IMR-90 (cell line): ENCODE data around the gene CTIF. TPM values are rescaled to one million over a fixed set of nuclear protein-coding genes. Genes with fewer than 3 reads are reported as not detected.

Experiments
- ATAC-seq: fragments of 200-7000 bp; cut with Tn5 transposase; 2 replicates; pipeline ENCODE4 v1.9.1; 2020; ENCODE audit warnings: low read depth, mild to moderate bottlenecking, moderate library complexity
- BruUV-seq: library from RNA; stranded (reverse); fragments of 400-500 nt; replicated peaks from 2 replicates; lab custom pipeline; 2021; lab: Mats Ljungman, UMichigan
- CTCF ChIA-PET: fragments of 300-600 bp; formaldehyde crosslinking; extraction: SDS; loops from one replicate; lab custom pipeline; 2021; ENCODE audit warnings: antibody characterized with exemption; lab: Yijun Ruan, JAX
- POLR2A ChIA-PET: fragments of 300-600 bp; sonication (Branson Sonifier 250); formaldehyde crosslinking; loops from one replicate; lab custom pipeline; 2022; ENCODE audit warnings: antibody characterized with exemption; ENCODE audit not compliant: unreplicated experiment; lab: Charles Lee
- DNase-seq: peaks from one replicate; pipeline ENCODE4 v3.0.0; 2013
- H2AFZ ChIP-seq: replicated peaks from 2 replicates; pipeline ENCODE3; 2013; ENCODE audit warnings: low read length, mild to moderate bottlenecking; ENCODE audit not compliant: poor library complexity
- H2AK5ac ChIP-seq: 2 replicates; pipeline ENCODE4 v1.6.1; 2013; ENCODE audit warnings: low read depth, low read length, inconsistent platforms
- H2AK9ac ChIP-seq: replicated peaks from 2 replicates; pipeline ENCODE3; 2013; ENCODE audit warnings: mild to moderate bottlenecking, low read depth, low read length, moderate library complexity; ENCODE audit not compliant: poor library complexity
- H2BK120ac ChIP-seq: 2 replicates; pipeline ENCODE4 v1.6.1; 2013; ENCODE audit warnings: low read depth, low read length, inconsistent platforms
- H2BK15ac ChIP-seq: 3 replicates; pipeline ENCODE4 v1.6.1; 2013; ENCODE audit warnings: low read depth, low read length, inconsistent platforms
- H2BK20ac ChIP-seq: 2 replicates; pipeline ENCODE4 v1.6.1; 2013; ENCODE audit warnings: low read depth, mild to moderate bottlenecking, inconsistent platforms, low read length, moderate library complexity
- H2BK5ac ChIP-seq: 2 replicates; pipeline ENCODE4 v1.6.1; 2013; ENCODE audit warnings: mild to moderate bottlenecking, low read depth, low read length, inconsistent platforms; ENCODE audit not compliant: poor library complexity, severe bottlenecking
- H3K14ac ChIP-seq: replicated peaks from 2 replicates; pipeline ENCODE4 v1.6.1; 2013; ENCODE audit warnings: low read depth, low read length, inconsistent platforms
- H3K18ac ChIP-seq: 2 replicates; pipeline ENCODE4 v1.6.1; 2013; ENCODE audit warnings: low read depth, low read length, control low read depth
- H3K23ac ChIP-seq: 2 replicates; pipeline ENCODE4 v1.6.1; 2013; ENCODE audit warnings: low read depth, low read length, inconsistent platforms
- H3K27ac ChIP-seq: 2 replicates; pipeline ENCODE4 v1.5.1; 2013; ENCODE audit warnings: mild to moderate bottlenecking, control low read depth, low read length; ENCODE audit not compliant: insufficient read depth
- H3K27me3 ChIP-seq: 2 replicates; pipeline ENCODE4 v1.6.1; 2013; ENCODE audit warnings: low read length; ENCODE audit not compliant: control insufficient read depth, insufficient read depth
- H3K36me3 ChIP-seq: 2 replicates; pipeline ENCODE4 v1.6.1; 2013; ENCODE audit warnings: low read length, mixed read lengths; ENCODE audit not compliant: control insufficient read depth, insufficient read depth
- H3K4ac ChIP-seq: 2 replicates; pipeline ENCODE4 v1.6.1; 2013; ENCODE audit warnings: low read depth, low read length, inconsistent platforms
- H3K4me1 ChIP-seq: 2 replicates; pipeline ENCODE4 v1.6.1; 2013; ENCODE audit warnings: low read length, mixed read lengths; ENCODE audit not compliant: control insufficient read depth, insufficient read depth
- H3K4me2 ChIP-seq: 2 replicates; pipeline ENCODE4 v1.6.1; 2013; ENCODE audit warnings: low read depth, mild to moderate bottlenecking, control low read depth, low read length, moderate library complexity
- H3K4me3 ChIP-seq: 2 replicates; pipeline ENCODE4 v1.5.1; 2013; ENCODE audit warnings: low read depth, mild to moderate bottlenecking, control low read depth, low read length, moderate library complexity; ENCODE audit not compliant: insufficient read depth
- H3K56ac ChIP-seq: 2 replicates; pipeline ENCODE4 v1.6.1; 2013; ENCODE audit warnings: low read length, inconsistent platforms; ENCODE audit not compliant: insufficient read depth; ENCODE audit errors: extremely low read depth
- H3K79me1 ChIP-seq, 2 experiments: 2 replicates each; pipeline ENCODE4 v1.6.1; 2013; ENCODE audit warnings: low read length in 2 of 2, inconsistent platforms in 1 of 2, low read depth in 1 of 2
- H3K9ac ChIP-seq: 2 replicates; pipeline ENCODE4 v1.6.1; 2013; ENCODE audit warnings: low read depth, low read length, control low read depth
- H3K9me1 ChIP-seq: 2 replicates; pipeline ENCODE4 v1.6.1; 2013; ENCODE audit warnings: low read length, inconsistent platforms; ENCODE audit not compliant: insufficient read depth
- H3K9me3 ChIP-seq: 2 replicates; pipeline ENCODE4 v1.6.1; 2013; ENCODE audit warnings: low read length; ENCODE audit not compliant: control insufficient read depth, insufficient read depth
- H4K20me1 ChIP-seq: 2 replicates; pipeline ENCODE4 v1.6.1; 2013; ENCODE audit warnings: low read length, inconsistent platforms; ENCODE audit not compliant: insufficient read depth
- H4K5ac ChIP-seq: 2 replicates; pipeline ENCODE4 v1.6.1; 2013; ENCODE audit warnings: mild to moderate bottlenecking, low read depth, low read length, control low read depth
- H4K8ac ChIP-seq, 2 experiments: 2 replicates each; pipeline ENCODE4 v1.6.1; 2013; ENCODE audit warnings: low read depth in 2 of 2, low read length in 2 of 2, control low read depth in 1 of 2, inconsistent platforms in 1 of 2
- H4K91ac ChIP-seq: 2 replicates; pipeline ENCODE4 v1.6.1; 2013; ENCODE audit warnings: low read depth, low read length, inconsistent platforms; ENCODE audit not compliant: insufficient read depth
- BHLHE40 ChIP-seq: fragments of 150-350 bp; IDR thresholded peaks from 2 replicates; pipeline ENCODE4 v1.6.1; 2016; ENCODE audit warnings: mild to moderate bottlenecking, low read depth, low read length
- CEBPB ChIP-seq: IDR thresholded peaks from 2 replicates; pipeline ENCODE4 v1.6.1; 2012; ENCODE audit warnings: low read depth, low read length, improper control_type of control experiment
- CHD1 ChIP-seq: IDR thresholded peaks from 2 replicates; pipeline ENCODE4 v1.6.1; 2012; ENCODE audit warnings: low read depth, low read length, improper control_type of control experiment
- FOS ChIP-seq: fragments of 150-350 bp; IDR thresholded peaks from 2 replicates; pipeline ENCODE4 v1.6.1; 2016; ENCODE audit warnings: low read depth, low read length
- MAFK ChIP-seq: IDR thresholded peaks from 2 replicates; pipeline ENCODE4 v1.6.1; 2012; ENCODE audit warnings: low read depth, low read length, improper control_type of control experiment
- MAZ ChIP-seq: IDR thresholded peaks from 2 replicates; pipeline ENCODE4 v1.6.1; 2012; ENCODE audit warnings: low read depth, mild to moderate bottlenecking, low read length, improper control_type of control experiment, moderate library complexity, borderline replicate concordance
- MXI1 ChIP-seq: IDR thresholded peaks from 2 replicates; pipeline ENCODE4 v1.6.1; 2012; ENCODE audit warnings: low read depth, mild to moderate bottlenecking, low read length, moderate library complexity, borderline replicate concordance
- NFE2L2 ChIP-seq: fragments of 150-350 bp; IDR thresholded peaks from 2 replicates; pipeline ENCODE4 v1.6.1; 2016; ENCODE audit warnings: low read depth, mild to moderate bottlenecking, low read length
- POLR2A ChIP-seq: IDR thresholded peaks from 2 replicates; pipeline ENCODE4 v1.6.1; 2012; ENCODE audit warnings: mild to moderate bottlenecking, low read depth, low read length
- RAD21 ChIP-seq: IDR thresholded peaks from 2 replicates; pipeline ENCODE4 v1.6.1; 2012; ENCODE audit warnings: low read length, improper control_type of control experiment
- RCOR1 ChIP-seq: IDR thresholded peaks from 2 replicates; pipeline ENCODE4 v1.6.1; 2012; ENCODE audit warnings: mild to moderate bottlenecking, low read length, improper control_type of control experiment; ENCODE audit not compliant: insufficient replicate concordance
- RFX5 ChIP-seq: IDR thresholded peaks from 2 replicates; pipeline ENCODE4 v1.8.0; 2012; ENCODE audit warnings: low read depth, mild to moderate bottlenecking, low read length, moderate library complexity
- SMC3 ChIP-seq: fragments of 150-350 bp; IDR thresholded peaks from 2 replicates; pipeline ENCODE4 v1.6.1; 2016; ENCODE audit warnings: low read depth, mild to moderate bottlenecking, antibody characterized with exemption, low read length, moderate library complexity
- WGBS, 2 experiments: methylation state at CpG; one replicate each; pipeline versions ENCODE4 v1.1.5 to v1.1.7; 2013; ENCODE audit warnings: missing lambda C conversion rate in 2 of 2; ENCODE audit not compliant: insufficient read length in 1 of 2; ENCODE audit errors: extremely low coverage in 2 of 2; 5-methylcytosine and 5-hydroxymethylcytosine counted together
- dilution Hi-C: fragments of 300-500 bp; cut with HindIII; formaldehyde crosslinking; loops from one replicate; pipeline ENCODE4 v1.14.3; 2018; ENCODE audit warnings: low sequenced_read_pairs; ENCODE audit not compliant: unreplicated experiment
- in situ Hi-C: fragments of 300-500 bp; cut with MboI; formaldehyde crosslinking; loops from 3 replicates; pipeline ENCODE4 v1.14.3; 2019; ENCODE audit warnings: low sequenced_read_pairs, inconsistent platforms, mixed read lengths
- intact Hi-C: fragments of 100-400 bp; cut with micrococcal nuclease; formaldehyde crosslinking; loops from 2 replicates; pipeline ENCODE4 v1.10.0; 2022
- polyA plus RNA-seq, 3 experiments: library from polyadenylated mRNA; depleted of rRNA; stranded (reverse); fragments of >200 nt; gene quantifications; 2 replicates each; pipeline ENCODE4 v1.2.3, GENCODE V29; 2012; ENCODE audit warnings: low replicate concordance in 1 of 3
- total RNA-seq: library from RNA; depleted of rRNA; stranded (reverse); fragments of >200 nt; gene quantifications from 2 replicates; pipeline ENCODE4 v1.2.3, GENCODE V29; 2012
- TF ChIP-seq, protein P1 (sequence below): conservative IDR thresholded peaks from 2 replicates; pipeline ENCODE4 v1.5.1; 2012; ENCODE audit warnings: mild to moderate bottlenecking, low read depth, low read length, improper control_type of control experiment
- TF ChIP-seq, protein P2 (sequence below): fragments of 150-350 bp; IDR thresholded peaks from 2 replicates; pipeline ENCODE4 v1.6.1; 2016; ENCODE audit warnings: low read depth, mild to moderate bottlenecking, low read length, moderate library complexity, borderline replicate concordance

Gene CTIF
- total and polyA plus RNA-seq, 2 of the 4 experiments (the other 2 are of a cell fraction): 25.1 to 57.0 TPM

DNA sequence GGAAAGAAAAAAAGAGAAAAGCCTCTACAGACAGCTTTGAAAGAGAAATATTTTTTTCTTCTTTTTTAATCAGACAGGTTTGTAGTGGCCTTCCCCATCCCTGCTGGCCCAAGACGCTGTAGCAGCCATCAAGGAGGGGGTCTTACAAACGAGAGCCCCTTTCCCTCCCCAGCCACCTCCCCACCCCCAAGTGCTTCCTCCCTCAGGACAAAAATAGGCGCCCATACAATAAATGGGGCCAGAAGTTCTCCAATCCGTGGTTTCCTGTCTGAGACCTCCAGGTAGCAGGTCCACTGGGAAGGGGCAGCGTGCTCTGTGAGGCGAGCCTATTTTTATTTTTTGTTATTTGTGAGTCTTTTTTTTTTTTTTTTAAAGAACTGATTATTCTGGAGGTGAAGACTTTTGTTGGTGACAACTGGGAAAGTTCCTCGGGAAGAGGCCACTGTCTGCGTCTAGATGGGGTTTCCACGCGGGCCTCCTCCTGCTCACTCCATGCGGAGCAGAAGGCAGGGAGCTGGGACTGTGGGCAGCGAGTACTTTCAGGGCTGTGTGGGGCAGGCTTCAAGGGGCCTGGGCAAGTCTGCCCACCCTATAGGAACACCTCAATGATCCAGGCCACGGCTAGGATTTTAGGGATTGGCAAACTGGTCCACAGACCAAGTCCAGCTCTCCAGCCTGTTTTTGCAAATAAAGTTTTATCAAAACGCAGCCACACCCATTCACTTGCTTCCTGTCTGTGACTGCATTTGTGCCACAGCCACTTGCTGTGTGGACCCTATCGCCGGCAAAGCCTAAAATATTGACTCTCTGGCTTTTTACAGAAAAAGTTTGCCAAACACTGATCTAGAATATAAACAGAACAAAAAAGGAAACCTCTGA lies 139.6 kb downstream of the CTIF start:
- CTCF ChIA-PET: no interaction called here
- no peak for ATAC-seq
- no peak overlapping the region for H3K27ac ChIP-seq
- no peak overlapping the region for H3K56ac ChIP-seq
- no peak overlapping the region for H2BK15ac ChIP-seq
- H3K36me3 ChIP-seq: peaks cover 29% of the 10 kb centered on the region
- no peak overlapping the region for H3K4me3 ChIP-seq
- H4K5ac ChIP-seq: no peak overlapping the region
- peaks cover 33 to 91% of the 10 kb centered on the region in 2 experiments for H3K79me1 ChIP-seq
- H4K91ac ChIP-seq: no peak overlapping the region
- H2AFZ ChIP-seq: no peak overlapping the region
- no peak overlapping the region for H3K18ac ChIP-seq
- no peak overlapping the region for H3K23ac ChIP-seq
- whole genome bisulfite sequencing, 2 experiments: 87% methylated on average over 7 of the region's 16 CpGs; no CpG with 5 or more reads in 1 of the 2 experiments
- H2BK120ac ChIP-seq: no peak overlapping the region
- H4K20me1 ChIP-seq: peaks cover 55% of the 10 kb centered on the region
- no peak overlapping the region for H3K9ac ChIP-seq
- H3K27me3 ChIP-seq: no peaks in the 10 kb centered on the region
- in situ Hi-C loops (loop anchor here (5.0 to 10.0 kb wide), 4 partner anchors 264 to 736 kb away; no protein-coding TSS in a partner anchor), dilution Hi-C loops (no loop called here), intact Hi-C loops (loop anchor here (5.0 kb wide), 3 partner anchors 104 to 364 kb away; no protein-coding TSS in a partner anchor)
- no peak for DNase-seq
- H3K9me3 ChIP-seq: no peaks in the 10 kb centered on the region
- H3K4me1 ChIP-seq: peaks cover 23% of the 10 kb centered on the region
- BruUV-seq: no TSS peak
- no peak overlapping the region for H4K8ac ChIP-seq
- no peak overlapping the region for H2BK20ac ChIP-seq
- no peak overlapping the region for H3K4ac ChIP-seq
- no peak overlapping the region for H2BK5ac ChIP-seq
- no peak overlapping the region for H3K14ac ChIP-seq
- no peak overlapping the region for H3K4me2 ChIP-seq
- POLR2A ChIA-PET: no interaction called here
- peaks cover 12% of the 10 kb centered on the region; the same call in 1 of the 2 replicates for H3K9me1 ChIP-seq
- H2AK5ac ChIP-seq: no peak overlapping the region
- H2AK9ac ChIP-seq: no peak overlapping the region
- TF ChIP-seq FOS: no peak
- TF ChIP-seq RFX5: no peak
- TF ChIP-seq SMC3: no peak
- TF ChIP-seq, protein P1, sequence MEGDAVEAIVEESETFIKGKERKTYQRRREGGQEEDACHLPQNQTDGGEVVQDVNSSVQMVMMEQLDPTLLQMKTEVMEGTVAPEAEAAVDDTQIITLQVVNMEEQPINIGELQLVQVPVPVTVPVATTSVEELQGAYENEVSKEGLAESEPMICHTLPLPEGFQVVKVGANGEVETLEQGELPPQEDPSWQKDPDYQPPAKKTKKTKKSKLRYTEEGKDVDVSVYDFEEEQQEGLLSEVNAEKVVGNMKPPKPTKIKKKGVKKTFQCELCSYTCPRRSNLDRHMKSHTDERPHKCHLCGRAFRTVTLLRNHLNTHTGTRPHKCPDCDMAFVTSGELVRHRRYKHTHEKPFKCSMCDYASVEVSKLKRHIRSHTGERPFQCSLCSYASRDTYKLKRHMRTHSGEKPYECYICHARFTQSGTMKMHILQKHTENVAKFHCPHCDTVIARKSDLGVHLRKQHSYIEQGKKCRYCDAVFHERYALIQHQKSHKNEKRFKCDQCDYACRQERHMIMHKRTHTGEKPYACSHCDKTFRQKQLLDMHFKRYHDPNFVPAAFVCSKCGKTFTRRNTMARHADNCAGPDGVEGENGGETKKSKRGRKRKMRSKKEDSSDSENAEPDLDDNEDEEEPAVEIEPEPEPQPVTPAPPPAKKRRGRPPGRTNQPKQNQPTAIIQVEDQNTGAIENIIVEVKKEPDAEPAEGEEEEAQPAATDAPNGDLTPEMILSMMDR: no peak
- TF ChIP-seq BHLHE40: no peak
- TF ChIP-seq RAD21: no peak
- TF ChIP-seq, protein P2, sequence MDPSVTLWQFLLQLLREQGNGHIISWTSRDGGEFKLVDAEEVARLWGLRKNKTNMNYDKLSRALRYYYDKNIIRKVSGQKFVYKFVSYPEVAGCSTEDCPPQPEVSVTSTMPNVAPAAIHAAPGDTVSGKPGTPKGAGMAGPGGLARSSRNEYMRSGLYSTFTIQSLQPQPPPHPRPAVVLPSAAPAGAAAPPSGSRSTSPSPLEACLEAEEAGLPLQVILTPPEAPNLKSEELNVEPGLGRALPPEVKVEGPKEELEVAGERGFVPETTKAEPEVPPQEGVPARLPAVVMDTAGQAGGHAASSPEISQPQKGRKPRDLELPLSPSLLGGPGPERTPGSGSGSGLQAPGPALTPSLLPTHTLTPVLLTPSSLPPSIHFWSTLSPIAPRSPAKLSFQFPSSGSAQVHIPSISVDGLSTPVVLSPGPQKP: no peak
- TF ChIP-seq MXI1: no peak
- no peak for TF ChIP-seq POLR2A
- TF ChIP-seq NFE2L2: no peak
- TF ChIP-seq RCOR1: no peak
- TF ChIP-seq CHD1: no peak
- TF ChIP-seq MAZ: no peak
- no peak for TF ChIP-seq MAFK
- TF ChIP-seq CEBPB: no peak
